ENCODE measurements around the gene ARPP19. TPM values are rescaled to one million over a fixed set of nuclear protein-coding genes. Genes with fewer than 3 reads are reported as not detected.
"Not testable (repeated sequence)": the region's sequence is repeated elsewhere in the genome, so short reads cannot be mapped to it uniquely, and the experiment has no call there.

The ARPP19 gene
- total and polyA plus RNA-seq, 7 donors = 26.4 to 177 (median 110) TPM

DNA sequence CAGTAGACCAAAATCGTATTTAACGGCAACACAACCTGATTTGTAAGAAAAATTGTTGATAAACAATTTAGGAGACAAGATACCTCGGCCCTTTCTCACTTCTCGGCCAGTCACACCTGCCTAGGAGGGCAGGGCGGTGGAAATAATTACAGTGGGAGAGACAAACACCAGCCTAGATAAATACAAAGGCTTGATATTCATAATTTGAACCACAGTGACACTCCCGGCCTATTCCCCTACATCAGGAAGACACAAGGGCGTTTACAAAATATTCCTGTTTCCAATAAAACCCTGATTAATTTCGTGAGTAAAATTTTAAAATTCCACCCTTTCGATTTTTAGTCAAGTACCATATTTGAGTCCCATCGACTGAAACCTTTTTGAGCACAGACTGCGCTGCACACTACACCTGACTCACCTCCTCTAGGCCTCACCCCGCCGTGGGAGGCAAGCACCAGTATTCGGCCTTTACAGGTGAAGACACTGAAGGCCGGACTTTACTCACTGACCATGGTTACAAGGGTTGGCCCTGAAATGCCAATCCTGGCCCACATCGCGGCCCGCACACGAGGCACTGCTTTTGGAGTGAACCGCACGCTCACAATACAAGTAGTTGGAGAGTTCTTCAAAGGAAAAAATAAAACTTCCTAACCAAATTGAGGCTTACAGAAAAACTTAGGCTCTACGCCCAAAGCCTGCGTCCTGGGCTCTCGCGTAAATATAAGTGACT lies 794 bp downstream of the ARPP19 start:
- Histone ChIP-seq H3K36me3 (no peaks in the 10 kb centered on the region), H3K27me3 (no peaks in the 10 kb centered on the region), H3K9me3 (no peaks in the 10 kb centered on the region), H3K27ac (peak overlapping the region; percentile 91 to 97 (median 96)), H3K4me3 (peak overlapping the region; percentile 61 to 85 (median 80)), H3K4me1 (peaks cover 0 to 52% (median 48%) of the 10 kb centered on the region in 4 donors)
- 1 to 4% methylated on average over 25 of the region's 25 CpGs for WGBS, 2 donors
- intact Hi-C loops (cut with DNase I) = loop anchor here (1.0 to 5.0 kb wide), 4 partner anchors 39 to 946 kb away; partner anchors contain the start of genes ATOSA, DMXL2 and MYO5A
- TF ChIP-seq POLR2A (IDR thresholded peaks at IDR 0.05) (no peak), EP300 (IDR thresholded peaks at IDR 0.05) (no peak), POLR2AphosphoS5 (IDR thresholded peaks at IDR 0.05) (no peak), CTCF (IDR thresholded peaks at IDR 0.05) (no peak)
- no peak for DNase-seq

DNA sequence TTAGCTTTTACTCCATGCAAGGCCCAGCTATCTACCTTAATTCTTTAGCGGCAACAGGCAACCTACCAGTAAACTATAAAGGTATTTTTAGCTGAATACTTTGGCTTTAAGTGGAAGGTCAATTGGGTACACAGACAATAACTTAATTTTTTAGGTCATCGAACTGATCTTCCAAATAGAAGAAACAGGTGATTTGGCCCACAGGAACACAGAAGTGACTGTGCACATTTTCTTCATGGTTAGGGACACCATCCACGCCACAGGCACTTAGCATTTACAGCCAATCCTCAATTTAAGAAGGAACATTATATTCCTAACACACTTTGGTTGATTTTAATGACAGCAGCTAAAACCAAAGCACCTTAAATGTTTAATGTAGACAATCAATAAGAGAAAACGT lies 1.9 kb downstream of the ARPP19 start:
- H3K27me3 ChIP-seq = no peaks in the 10 kb centered on the region
- H3K4me3 ChIP-seq = peak overlapping the region in 3 of 4 donors; percentile 61 to 85 (median 84)
- WGBS, 2 donors = 33 to 51% methylated on average over 4 of the region's 4 CpGs
- TF ChIP-seq POLR2A (IDR thresholded peaks at IDR 0.05) (no peak), CTCF (IDR thresholded peaks at IDR 0.05) (no peak), POLR2AphosphoS5 (IDR thresholded peaks at IDR 0.05) (no peak), EP300 (IDR thresholded peaks at IDR 0.05) (no peak)
- intact Hi-C loops (cut with DNase I) = loop anchor here (1.0 to 5.0 kb wide), 3 partner anchors 112 to 945 kb away; partner anchors contain the start of genes ATOSA and DMXL2
- H3K27ac ChIP-seq = peak overlapping the region in 3 of 4 donors; percentile 91 to 97 (median 97)
- no peak for DNase-seq
- no peaks in the 10 kb centered on the region for H3K36me3 ChIP-seq
- H3K9me3 ChIP-seq = no peaks in the 10 kb centered on the region
- peaks cover 0 to 60% (median 58%) of the 10 kb centered on the region in 4 donors for H3K4me1 ChIP-seq

- H3K9me3 ChIP-seq, H3K36me3 ChIP-seq, H3K4me3 ChIP-seq, H3K27me3 ChIP-seq, DNase-seq: not testable (repeated sequence)
- 90 to 91% methylated on average over 13 of the region's 13 CpGs for WGBS, 2 donors
- H3K27ac ChIP-seq = peak overlapping the region in 1 of 4 donors; percentile 91
- H3K4me1 ChIP-seq = peaks cover 0 to 71% (median 69%) of the 10 kb centered on the region in 4 donors
- intact Hi-C loops (cut with DNase I) = loop anchor here (5.0 kb wide), 2 partner anchors 303 to 943 kb away; partner anchors contain the start of gene DMXL2
Measured at GRCh38 chr15:52565417-52566358, 3.1 kb downstream of the ARPP19 start.

DNA sequence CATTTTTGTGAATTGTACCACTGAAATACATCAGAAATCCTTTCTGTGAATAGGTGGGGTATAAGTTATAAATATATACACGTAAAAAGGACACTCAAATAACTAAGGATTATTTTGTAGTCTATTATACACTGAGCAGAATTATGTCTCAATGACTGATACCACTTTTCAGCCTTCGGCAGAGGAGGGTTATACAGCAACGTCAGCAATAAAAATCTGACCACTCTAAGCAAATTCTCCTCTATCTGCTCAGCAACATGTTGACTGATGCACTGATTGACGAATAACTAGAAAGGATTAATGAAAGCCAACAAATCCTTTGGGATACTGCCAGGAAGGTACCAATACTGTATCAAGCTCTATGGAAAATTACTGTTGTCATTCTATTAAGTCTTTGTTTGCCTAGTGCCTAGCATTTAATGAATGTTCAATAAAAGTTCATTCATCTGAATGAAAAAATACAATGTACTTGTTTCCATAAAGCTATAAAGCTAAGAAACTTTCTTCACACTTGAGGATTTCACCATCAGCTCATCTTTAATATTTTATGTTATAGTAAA lies 5.2 kb downstream of the ARPP19 start:
- Histone ChIP-seq H3K4me3 (no peak overlapping the region), H3K36me3 (no peaks in the 10 kb centered on the region), H3K27me3 (no peaks in the 10 kb centered on the region), H3K4me1 (peaks cover 0 to 90% (median 89%) of the 10 kb centered on the region in 4 donors), H3K9me3 (no peaks in the 10 kb centered on the region), H3K27ac (no peak overlapping the region)
- TF ChIP-seq POLR2AphosphoS5 (IDR thresholded peaks at IDR 0.05) (no peak), EP300 (IDR thresholded peaks at IDR 0.05) (no peak), CTCF (IDR thresholded peaks at IDR 0.05) (no peak), POLR2A (IDR thresholded peaks at IDR 0.05) (no peak)
- WGBS, 2 donors = 86 to 90% methylated on average over 4 of the region's 4 CpGs
- intact Hi-C loops (cut with DNase I) = no loop called here
- no peak for DNase-seq
